ENCODE measurements around the gene PUM2.
"Not testable (repeated sequence)": the region's sequence is repeated elsewhere in the genome, so short reads cannot be mapped to it uniquely, and the experiment has no call there.

The PUM2 gene

DNA sequence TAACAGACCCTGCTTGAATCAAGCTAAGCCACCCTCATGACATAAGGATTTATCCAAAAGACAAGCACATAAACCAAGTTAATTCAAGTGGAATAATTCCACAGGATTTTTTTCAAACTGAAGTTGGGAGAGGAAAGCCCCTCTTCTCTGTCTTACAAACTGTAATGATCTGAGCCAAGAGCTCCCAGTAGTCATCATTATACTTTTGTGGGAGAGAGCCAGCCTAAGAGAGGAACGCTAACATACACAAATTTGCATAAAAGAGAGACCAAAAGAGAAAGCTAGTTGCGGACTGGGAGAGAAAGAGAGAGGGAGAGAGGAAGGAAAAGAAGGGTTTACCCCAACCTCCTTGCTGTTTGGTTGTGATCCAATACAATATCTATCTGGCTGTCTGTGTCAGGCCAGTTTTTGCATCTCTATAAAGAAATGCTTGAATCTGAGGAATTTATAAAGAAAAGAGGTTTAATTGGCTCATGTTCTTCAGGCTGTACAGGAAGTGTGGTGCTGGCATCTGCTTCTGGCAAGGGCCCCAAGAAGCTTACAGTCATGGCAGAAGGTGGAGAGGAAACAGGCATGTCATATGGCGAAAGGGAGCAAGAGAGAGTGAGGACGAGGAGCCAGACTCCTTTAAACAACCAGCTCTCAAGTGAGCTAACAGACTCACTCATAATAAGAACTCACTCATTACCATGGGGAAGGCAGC lies 20.8 kb upstream of the PUM2 start:
- no peak for DNase-seq (ENCODE audit: low read depth in 2 of 2)

DNA sequence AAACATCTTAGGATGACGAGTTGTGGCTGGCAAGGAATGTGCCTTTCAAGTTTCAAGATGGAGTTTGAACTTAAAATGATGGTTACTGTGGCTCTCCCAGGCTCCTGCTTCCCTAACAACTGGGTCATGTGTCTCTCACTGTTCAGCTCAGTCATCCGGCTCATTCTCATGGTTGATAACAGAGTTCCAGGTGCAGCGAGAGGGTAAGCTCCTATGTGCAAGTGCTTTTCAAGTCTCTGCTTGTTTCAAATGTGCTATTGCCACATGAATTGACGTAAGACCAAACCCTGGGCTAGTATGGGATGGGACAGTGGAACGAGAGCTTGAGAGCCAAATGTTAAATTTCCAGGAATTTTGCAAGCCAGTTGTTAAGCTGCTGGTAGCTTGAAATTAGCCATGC lies 19.5 kb upstream of the PUM2 start:
- DNase-seq (ENCODE audit: low read depth in 2 of 2): no peak

DNA sequence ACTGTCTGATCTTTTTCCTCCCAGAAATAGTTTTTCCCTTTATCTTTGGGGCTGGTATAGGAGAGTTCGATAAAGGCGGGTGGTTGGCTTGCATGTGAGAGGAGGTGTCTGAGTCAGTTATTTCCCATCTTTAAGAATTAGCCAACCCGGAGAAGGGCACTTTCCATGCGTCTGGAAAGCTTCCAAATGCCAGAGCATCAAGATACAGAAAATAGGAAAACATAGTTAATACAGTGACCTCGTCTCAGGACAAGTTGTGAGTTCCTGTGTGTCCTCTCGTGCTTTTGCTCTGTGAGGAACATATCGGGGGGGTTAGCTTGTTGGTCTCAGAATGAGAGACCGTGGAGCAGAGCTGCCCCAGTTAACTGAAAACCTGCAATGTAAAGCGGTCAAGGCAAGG lies 18.7 kb upstream of the PUM2 start:
- DNase-seq (ENCODE audit: low read depth in 2 of 2): no peak

DNA sequence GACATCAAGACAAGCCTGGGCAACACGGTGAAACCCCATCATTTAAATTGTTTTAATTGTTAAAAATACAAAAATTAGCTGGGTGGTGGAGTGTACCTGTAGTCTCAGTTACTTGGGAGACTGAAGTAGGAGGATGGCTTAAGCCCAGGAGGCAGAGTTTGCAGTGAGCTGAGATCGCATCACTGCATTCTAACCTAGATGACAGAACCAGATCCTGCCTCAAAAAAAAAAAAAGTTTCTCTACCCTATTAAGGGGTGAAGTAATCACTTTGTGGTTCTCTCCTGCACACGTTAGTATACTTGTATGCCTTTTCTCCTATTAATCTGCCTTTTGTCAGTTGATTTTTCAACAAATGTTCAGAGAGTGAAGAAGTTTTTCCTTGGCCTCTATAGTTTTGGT lies 18.1 kb upstream of the PUM2 start:
- DNase-seq (ENCODE audit: low read depth in 2 of 2): no peak

DNA sequence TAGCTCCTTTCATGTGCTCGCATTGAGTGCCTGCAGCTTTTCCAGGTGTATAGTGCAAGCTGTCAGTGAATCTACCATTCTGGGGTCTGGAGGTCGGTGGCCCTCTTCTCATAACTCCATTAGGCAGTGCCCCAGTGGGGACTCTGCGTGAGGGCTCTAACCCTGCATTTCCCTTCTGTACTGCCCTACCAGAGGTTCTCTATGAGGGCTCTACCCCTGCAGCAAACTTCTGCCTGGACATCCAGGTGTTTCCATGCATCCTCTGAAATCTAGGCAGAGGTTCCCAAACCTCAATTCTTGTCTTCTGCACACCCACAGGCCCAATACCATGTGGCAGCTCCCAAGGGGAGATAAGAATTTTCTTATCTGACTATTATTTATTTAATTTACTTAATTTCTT lies 17.3 kb upstream of the PUM2 start:
- DNase-seq (ENCODE audit: low read depth in 2 of 2): not testable (repeated sequence)

DNA sequence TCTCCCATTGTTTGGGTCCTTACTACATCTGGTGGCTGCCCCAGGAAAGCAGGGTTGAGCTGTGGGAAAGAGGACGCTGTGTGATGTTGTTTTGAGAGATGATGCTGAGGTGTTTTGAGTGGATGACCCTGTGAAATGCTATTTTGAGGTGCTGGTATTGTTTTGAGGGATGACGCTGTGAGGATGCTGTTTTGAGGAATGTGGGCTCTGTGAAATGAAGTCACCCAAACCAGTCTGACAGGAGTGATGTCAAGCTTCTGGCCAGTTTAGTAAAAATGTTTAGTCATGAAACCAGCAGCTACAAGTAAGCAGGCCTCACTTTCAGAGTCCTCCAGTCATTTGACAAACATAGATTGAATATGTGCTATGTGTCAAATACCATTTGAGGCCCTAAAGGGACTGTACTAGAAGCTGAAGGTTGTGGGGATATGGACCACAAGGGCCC lies 16.1 kb upstream of the PUM2 start:
- no peak for DNase-seq (ENCODE audit: low read depth in 2 of 2)

DNA sequence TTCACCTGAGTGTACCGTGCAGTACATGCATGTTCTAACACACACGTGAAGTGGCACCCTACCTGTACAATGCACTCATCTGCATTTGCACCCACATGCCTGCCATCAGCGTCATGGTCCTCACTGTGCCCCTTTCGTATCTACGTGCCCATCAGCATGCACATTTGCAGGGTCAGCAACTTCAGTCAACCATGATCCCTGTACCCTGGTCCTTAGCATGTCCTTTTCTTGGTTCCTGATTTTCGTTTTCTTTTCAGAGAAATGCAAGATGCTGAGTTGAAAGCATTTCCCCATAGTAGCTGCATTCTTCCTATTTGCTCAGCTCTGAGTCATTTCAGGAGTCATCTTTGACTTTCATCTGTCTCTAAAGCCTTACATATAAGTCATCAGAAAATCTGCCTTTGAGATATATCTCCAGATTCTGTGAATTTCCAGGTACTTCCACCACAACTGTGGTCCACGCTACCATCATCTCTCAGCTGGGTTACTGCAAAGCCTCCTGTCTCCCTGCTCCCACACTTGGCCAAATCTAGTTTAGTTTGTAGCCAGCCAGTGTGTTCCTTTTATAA lies 14.7 kb upstream of the PUM2 start:
- no peak for DNase-seq (ENCODE audit: low read depth in 2 of 2)

DNA sequence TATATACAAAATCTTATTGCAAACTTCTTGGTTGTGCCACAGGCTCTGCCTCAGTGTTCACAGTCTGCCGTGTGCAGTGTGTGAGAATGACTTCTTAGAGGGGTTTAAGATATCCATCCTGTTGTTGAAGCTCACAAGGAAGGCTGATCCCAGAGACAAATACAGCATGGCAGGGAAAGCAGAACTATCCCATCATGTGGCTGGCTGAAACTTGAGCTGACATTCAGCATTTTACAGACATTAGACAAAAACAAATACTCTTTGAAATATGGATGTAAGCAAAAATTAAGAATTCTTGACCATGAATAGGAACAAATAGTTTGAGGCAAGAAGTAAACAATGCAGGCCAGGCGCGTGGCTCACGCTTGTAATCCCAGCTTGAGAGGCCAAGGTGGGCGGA lies 12.9 kb upstream of the PUM2 start:
- no peak for DNase-seq (ENCODE audit: low read depth in 2 of 2)

DNA sequence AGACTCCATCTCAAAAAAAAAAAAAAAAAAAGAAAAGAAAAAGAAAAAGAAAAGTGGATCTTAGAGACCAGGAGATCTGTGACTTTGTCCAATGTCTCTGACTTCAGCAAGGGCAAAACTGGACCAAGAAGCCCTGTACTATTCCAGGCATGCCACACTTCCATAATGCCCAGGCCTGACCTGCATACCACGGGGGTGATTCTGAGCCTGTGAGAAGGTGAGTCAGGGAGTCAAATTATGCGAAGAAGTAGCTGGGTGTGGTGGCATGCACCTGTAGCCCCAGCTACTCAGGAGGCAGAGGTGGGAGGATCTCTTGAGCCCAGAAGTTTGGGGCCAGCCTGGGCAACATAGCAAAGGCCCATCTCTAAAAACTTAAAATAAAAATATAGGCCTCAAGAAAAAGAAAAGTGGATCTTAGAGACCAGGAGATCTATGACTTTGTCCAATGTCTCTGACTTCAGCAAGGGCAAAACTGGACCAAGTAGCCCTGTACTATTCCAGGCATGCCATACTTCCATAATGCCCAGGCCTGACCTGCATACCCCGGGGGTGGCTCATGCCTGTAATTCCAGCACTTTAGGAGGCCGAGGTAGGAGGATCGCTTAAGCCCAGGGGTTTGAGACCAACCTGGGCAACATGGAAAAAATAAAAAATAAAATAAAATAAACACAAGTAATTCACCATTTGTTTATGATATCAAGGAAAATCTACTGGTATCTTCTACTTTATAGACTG lies 12.2 kb upstream of the PUM2 start:
- no peak for DNase-seq (ENCODE audit: low read depth in 2 of 2)

DNA sequence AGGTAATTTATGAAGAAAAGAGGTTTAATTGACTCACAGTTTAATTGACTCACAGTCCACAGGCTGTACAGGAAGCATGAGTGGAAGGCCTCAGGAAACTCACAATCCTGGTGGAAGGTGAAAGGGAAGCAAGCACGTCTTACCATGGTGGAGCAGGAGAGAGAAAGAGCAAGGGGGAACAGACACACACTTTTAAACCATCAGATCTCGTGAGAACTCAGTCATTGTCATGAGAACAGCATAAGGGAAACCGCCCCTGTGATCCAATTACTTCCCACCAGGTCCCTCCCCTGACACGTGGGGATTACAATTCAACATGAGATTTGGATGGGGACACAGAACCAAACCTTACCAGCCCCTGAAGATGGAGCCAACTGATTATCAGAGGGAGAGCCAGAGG lies 11.2 kb upstream of the PUM2 start:
- no peak for DNase-seq (ENCODE audit: low read depth in 2 of 2)

DNA sequence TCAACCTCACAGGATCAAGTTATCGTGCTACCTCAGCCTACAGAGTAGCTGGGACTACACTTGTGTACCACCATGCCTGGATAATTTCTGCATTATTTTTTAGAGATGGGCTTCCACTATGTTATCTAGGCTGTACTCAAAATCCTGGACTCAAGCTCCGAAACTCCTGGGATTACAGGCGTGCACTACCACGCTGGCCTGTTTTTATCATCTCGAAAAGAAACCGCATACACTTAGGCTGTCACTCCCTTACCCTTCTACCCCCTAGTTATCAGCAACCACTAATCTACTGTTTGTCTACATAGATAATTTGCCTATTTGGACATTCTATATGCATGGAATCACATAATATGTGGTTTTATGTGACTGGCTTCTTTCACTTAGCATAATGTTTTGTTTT lies 8.5 kb upstream of the PUM2 start:
- no peak for DNase-seq (ENCODE audit: low read depth in 2 of 2)

DNA sequence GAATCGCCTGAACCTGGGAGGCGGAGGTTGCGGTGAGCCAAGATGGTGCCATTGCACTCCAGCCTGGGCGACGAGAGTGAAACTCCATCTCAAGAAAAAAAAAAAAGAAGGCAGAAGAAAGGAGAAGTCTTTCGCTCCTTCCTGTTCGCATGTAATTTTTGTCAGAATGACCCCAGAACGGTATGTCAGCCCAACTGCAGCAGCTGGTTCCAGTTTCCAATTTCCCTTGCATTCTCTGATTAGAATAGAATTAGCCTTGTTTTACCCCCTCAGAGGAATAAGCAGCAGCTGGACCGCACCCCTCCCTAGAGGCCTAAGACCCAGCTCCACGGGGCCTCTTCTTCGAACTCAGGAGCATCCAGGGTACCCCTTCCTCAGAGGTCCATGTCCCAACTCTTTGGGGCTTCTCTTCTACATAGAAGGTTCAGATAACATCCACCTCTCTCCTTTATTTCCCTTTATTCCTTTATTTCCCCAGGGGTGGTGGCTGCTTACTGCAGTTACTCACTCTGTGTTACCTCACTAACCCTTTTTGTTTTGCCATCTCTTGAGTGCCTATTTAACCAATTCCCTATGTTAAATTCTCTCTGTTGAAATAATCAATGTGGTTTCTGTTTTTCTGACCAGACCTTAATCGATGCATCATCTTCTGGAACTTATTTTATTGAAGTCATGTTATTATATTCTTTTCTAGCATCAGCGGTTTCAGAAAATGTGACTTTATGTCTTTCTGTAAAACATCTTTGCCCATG lies 7.2 kb upstream of the PUM2 start:
- no peak for DNase-seq (ENCODE audit: low read depth in 2 of 2)

DNA sequence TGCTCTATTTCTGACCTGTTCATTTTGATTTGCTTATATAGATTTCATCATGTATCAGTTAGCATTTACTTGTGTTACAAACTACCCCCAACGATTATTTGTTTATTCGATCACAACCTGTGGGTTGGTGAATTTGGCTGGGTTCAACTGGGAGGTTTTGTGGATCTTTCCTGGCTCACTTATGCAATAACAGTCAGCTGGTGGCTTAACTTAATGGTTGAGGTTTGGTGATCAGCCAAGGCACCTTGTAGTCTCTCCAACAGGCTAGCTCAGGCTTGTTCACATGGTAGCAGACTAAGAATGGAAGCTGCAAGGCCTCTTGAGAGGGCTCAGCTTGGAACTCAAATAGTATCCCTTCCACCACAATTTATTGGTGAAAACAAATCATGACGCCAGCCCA lies 5.4 kb upstream of the PUM2 start:
- no peak for DNase-seq (ENCODE audit: low read depth in 2 of 2)

DNA sequence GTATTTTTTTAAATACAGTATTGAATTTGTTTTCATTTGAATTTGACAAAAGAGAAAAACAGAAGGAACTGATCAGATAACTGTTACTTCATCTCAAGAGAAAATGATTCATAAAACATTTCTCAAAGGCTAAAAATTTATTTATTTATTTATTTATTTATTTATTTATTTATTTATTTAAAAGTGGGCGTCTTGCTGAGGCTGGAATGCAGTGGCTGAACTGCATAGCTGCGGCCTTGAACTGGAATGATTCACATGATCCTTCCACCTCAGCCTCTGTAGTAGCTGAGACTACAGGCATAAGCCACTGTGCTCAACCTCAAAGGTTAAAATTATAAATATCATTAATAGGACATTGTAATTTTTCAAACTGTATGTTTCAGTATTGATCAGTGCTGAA lies 4.5 kb upstream of the PUM2 start:
- no peak for DNase-seq (ENCODE audit: low read depth in 2 of 2)

DNA sequence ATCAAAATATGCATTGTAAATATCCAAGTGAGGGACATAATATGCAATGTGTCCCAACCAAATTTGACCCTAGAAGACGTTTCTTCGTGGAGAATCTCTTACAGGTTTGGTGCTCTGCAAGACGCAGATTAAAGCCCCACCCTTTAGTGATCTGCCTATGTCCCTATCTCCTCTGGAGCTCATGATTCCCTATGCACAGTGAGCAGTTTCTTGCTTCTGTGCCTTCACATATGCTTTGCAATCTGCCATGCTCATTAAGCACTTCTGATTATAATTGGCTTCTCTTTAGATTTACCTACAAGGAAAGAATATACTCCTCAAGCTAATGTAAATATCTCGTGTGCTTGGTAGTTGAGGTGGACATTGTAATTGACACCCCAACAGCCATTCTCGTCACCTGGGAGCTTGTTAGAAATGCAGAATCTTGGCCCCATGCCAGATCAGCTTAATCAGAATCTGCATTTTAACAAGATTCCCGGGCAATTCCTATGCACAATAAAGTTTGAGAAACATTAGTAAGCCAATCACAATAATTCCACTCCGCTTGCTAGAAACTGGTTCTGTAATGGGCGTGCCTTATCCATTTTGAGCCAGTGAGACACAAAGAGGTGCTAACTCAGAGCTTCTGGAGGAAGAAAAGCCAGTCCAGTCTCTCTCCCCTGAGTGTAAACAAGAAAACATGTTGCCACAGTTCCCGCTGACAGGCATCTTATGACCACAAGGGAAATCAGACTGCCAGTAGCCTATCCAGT lies 2.8 kb upstream of the PUM2 start:
- no peak for DNase-seq (ENCODE audit: low read depth in 2 of 2)

DNA sequence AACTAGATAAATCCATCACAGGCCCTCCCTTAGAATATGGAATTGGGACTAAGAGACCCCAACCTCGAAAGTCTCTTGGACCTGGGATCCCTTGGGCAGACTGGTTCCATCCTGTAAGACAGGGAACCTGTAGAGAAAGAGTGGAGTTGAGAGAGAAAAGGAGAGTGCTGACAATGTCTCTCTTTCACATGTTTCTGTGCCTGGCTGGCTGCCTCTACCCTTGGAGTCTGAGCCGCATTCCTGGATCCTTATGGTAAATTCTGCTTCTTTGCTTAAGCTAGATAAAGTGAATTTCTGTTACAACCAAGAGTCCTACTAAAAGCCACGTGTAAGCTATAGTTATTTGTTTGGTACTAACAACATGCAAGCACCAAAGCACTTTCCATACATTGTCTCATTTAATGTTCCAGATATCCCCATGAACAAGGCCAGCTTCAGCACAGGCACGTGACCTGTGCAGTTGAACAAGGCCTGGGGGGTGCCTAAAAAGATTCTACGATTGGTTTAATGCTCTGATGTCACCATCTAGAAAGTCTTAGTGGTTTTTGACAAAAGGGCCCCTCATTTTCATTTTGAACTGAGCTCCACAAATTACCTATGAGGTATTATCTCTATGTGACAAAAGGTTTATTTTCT lies 2.1 kb upstream of the PUM2 start:
- no peak for DNase-seq (ENCODE audit: low read depth in 2 of 2)

DNA sequence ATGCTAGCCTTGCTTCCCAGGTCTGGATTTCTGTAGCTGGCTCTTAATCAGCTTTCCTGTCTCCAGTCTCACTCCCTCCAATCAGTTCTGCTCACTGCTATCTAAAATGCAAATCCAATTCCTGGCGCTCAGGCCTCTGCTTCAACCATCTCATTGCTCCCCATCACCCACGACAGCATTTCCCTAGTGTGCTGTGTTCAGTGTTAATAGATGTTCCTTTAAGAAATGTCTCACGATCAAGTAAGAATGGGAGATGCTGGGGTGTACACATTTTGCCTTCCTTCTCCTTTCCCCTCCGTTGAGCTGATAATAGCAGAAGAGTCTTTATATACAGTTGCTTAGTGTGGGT lies 1.6 kb upstream of the PUM2 start:
- no peak for DNase-seq (ENCODE audit: low read depth in 2 of 2)

DNA sequence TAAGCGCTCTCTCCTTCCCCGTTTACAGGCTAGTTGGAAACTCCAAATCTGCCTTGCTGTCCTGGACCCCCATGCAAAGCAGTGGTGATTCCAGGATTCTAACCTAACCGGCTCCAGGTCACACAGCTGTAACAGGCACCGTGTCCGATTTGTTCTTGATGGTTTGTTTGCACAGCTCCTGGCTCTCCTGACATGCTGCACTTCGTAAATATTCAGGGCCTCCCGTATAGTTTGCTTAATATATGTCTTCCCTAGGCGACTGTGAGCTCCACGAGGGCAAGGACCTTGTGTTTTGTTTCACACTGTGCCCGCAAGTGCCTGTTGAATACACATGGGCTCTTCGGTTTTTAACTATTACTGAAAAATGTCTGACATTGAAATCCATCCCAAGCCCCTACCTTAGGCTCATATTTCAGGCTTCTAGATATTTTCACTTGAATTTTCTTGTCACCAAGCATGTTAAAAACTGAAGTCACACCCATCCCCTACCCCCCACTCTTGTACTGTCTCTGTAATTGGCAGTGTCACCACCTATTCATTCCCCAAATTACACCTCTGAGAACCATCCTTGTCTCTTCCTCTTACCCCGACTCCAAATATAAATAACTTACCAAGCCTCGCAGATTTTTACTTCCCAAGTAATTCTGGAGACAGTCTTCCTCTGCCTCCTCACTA lies 1.0 kb upstream of the PUM2 start:
- DNase-seq (ENCODE audit: low read depth in 2 of 2): no peak

DNA sequence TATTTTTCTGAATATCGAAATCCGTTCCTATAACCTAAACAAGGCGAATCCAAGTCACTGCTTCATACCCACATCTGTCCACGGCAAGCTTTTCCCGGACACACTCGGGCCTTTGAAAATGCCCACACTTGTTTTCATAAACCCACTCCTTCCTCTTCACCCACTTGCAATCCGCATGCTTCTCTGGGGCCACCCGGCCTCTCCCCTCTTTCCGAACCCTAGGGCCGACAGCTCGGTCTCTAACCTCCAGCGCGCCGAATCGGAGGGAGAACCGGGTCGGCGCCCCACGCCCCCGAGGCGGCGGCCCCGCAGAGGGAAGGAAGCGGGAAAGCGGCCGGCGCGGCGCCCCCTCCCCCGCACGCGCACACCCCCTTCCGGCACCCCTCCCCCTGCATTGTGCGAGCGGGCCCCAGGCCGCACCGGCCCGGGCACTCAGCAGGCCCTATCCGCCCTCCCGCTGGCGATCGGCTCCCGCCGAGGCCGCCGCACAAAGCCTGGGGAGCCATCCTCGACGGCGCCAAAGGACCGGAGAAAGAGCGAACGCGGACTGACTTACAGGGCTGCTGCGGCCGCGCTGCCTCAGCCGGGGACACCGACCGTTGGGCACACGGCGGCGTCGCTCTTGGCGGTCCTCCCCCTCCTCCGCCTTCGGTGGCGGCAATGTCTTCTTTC lies 467 bp downstream of the PUM2 start:
- DNase-seq (ENCODE audit: low read depth in 2 of 2): peak in 1 of 2 donors; percentile 33

DNA sequence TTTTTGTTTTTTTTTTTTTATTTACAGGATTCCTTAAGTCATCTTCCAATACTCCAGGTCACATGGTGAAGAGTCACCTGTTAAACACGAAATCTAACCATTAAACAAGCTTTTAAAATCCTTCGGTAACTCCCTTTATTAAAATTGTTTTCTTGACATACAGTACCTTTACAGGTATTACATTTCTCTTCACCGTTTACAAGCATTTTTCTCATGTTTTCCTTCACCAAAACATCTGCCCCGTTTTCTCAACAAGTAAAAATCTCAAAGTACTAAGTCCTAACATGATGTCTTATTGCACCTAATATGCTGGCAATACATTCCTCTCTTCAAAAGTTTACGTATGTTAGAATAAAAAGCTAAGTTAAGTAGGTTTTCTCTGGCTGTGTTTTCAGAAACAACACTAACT lies 1.1 kb downstream of the PUM2 start:
- no peak for DNase-seq (ENCODE audit: low read depth in 2 of 2)

All from stimulated activated CD4-positive, alpha-beta T cell treated with anti-CD3 and anti-CD28 coated beads, Interleukin-1b, Interleukin-23, amount 100 ng/mL, for 1 hour (primary cell).